H1 (cell line): ENCODE data around the gene IPO7.

ENCODE experiments used
- EZH2 ChIP-seq: fragments of 200-600 bp; sonication (generic); IDR thresholded peaks from 2 replicates; pipeline ENCODE4 v1.7.1; 2012; ENCODE audit warnings: low read depth, mild to moderate bottlenecking, moderate library complexity, low read length, inconsistent platforms; ENCODE audit not compliant: severe bottlenecking
- GTF2F1 ChIP-seq: IDR thresholded peaks from 2 replicates; pipeline ENCODE4 v1.6.1; 2012; ENCODE audit warnings: low read depth, low read length, improper control_type of control experiment, borderline replicate concordance
- TF ChIP-seq, protein P1 (sequence below), 3 experiments: IDR thresholded peaks; 1 replicate in 2 of 3; 2 replicates in 1 of 3; pipeline versions ENCODE4 v1.5.1 to v1.6.1; 2011; ENCODE audit warnings: low read length in 3 of 3, mild to moderate bottlenecking in 3 of 3, inconsistent platforms in 2 of 3, low read depth in 1 of 3, moderate library complexity in 1 of 3; ENCODE audit not compliant: insufficient read depth in 1 of 3; ENCODE audit errors: control extremely low read depth in 1 of 3

DNA sequence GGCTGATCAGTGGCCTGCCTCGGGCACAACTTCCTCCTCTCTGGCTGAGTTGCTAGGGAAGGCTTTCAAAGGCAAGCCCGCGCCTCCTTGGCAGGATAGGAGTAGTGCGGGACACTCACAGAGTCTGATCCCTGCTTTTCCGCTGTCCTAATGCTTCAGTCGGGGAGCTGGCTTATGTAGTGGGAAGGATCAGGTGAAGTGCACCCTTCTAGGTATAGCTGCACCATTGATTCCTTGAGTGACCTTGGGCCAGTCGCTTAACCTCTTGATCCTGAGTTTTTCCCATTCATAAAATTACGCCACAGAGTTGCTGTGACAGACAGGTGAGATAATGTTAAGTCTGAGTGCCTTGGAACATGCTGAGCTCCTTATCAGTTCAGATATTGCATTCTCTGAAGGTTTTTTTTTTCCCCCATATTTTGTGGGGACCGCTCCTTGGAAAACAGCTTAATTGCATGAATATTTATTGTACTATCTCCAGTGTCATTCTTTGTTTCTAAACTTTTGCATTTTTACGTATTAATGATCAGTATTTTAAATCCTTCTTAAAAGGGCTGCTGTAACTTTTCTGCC, 961 bp downstream of the IPO7 start:
- TF ChIP-seq, protein P1, sequence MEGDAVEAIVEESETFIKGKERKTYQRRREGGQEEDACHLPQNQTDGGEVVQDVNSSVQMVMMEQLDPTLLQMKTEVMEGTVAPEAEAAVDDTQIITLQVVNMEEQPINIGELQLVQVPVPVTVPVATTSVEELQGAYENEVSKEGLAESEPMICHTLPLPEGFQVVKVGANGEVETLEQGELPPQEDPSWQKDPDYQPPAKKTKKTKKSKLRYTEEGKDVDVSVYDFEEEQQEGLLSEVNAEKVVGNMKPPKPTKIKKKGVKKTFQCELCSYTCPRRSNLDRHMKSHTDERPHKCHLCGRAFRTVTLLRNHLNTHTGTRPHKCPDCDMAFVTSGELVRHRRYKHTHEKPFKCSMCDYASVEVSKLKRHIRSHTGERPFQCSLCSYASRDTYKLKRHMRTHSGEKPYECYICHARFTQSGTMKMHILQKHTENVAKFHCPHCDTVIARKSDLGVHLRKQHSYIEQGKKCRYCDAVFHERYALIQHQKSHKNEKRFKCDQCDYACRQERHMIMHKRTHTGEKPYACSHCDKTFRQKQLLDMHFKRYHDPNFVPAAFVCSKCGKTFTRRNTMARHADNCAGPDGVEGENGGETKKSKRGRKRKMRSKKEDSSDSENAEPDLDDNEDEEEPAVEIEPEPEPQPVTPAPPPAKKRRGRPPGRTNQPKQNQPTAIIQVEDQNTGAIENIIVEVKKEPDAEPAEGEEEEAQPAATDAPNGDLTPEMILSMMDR (IDR thresholded peaks at IDR 0.05; ENCODE audit: control extremely low read depth in 1 of 3, insufficient read depth in 1 of 3, low read depth in 1 of 3, low read length in 3 of 3): no peak
- TF ChIP-seq EZH2 (no peak), GTF2F1 (no peak)
